Uterus (tissue), 2 donors: ENCODE measurements around the gene LRRN2.

ENCODE experiments used
- CTCF ChIP-seq, 4 experiments: fragments of 200-600 bp in 2 of 4; fragments of 450-650 bp in 2 of 4; sonication (generic) in 2 of 4; IDR thresholded peaks; one replicate each; pipeline ENCODE4 v1.5.1; 2016 to 2019; ENCODE audit warnings: antibody characterized with exemption in 4 of 4, mild to moderate bottlenecking in 2 of 4, moderate library complexity in 1 of 4
- POLR2A ChIP-seq, 2 donors: fragments of 450-650 bp; IDR thresholded peaks; one replicate each; pipeline ENCODE4 v1.6.1; 2016; ENCODE audit warnings: antibody characterized with exemption in 2 of 2, mild to moderate bottlenecking in 1 of 2, moderate library complexity in 1 of 2

DNA sequence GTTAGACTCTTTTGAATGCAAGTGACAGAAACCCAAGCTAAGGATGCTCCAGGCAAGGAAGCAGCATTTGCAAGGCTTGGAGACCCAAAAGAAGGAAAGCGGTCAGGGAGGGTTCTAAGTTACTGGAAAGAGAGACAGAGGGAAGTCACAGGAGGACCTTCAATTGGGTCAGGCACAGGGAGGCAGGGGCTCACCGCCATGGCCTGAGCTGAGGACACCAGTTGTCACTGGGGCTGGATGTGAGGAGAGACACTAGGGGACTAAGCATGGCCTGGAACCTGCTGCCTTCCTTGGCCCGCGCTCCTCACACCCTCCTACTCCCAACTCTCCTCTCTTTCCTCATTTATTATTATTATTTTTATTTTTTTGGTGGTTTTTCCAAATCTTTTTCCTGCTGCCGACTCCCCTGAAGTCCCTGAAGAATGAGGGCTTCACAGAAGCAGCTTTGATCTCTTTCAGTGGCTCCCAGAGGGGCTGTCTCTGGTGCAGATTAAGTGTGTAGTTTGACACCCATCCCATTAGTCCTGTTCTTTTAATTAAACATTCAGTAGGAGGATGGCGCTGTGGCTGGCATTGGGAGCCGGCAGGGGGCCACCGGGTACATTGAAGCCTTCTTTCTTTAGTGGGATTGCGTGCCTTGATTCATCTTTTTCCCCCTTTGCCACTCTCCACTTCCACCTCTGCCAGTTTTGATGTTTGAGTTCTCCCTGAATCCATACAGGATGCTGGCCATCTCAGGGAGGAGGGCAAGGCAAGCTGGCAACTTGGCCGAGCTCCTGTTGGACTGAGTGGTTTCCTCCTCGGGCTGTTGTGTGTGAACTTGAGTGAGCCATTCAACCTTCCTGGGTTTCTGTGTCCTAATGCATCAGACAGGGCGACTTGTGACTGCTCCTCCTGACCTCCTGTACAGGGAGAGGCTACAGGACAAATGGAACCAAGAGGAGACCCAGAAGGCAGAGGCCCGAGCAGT is 110.0 kb downstream of the LRRN2 start:
- TF ChIP-seq CTCF (IDR thresholded peaks at IDR 0.05) (no peak), POLR2A (IDR thresholded peaks at IDR 0.05) (no peak)
